VCaP (cell line): ENCODE data around the gene PMEPA1.

Experiments
- H3K27ac ChIP-seq: fragments of 450-650 bp; 2 replicates; pipeline ENCODE4 v1.5.1; 2017
- CTCF ChIP-seq: fragments of 450-650 bp; conservative IDR thresholded peaks from 2 replicates; pipeline ENCODE4 v1.5.1; 2017; ENCODE audit warnings: mild to moderate bottlenecking, moderate library complexity

The PMEPA1 gene

GRCh38 chr20:57622579-57623381 is 87.0 kb downstream of the PMEPA1 start:
- H3K27ac ChIP-seq = no peak overlapping the region
- TF ChIP-seq CTCF = peak; percentile 99

- H3K27ac ChIP-seq = no peak overlapping the region
Measured at GRCh38 chr20:57622201-57622570, 87.6 kb downstream of the PMEPA1 start.

GRCh38 chr20:57621421-57622200 is 88.2 kb downstream of the PMEPA1 start:
- no peak overlapping the region for H3K27ac ChIP-seq
- no peak for TF ChIP-seq CTCF

More at GRCh38 chr20:57622201-57622570, 87.6 kb downstream of the PMEPA1 start:
- no peak for TF ChIP-seq CTCF

- no peak for TF ChIP-seq CTCF
- no peak overlapping the region for H3K27ac ChIP-seq
Measured at GRCh38 chr20:57620999-57621398, 88.8 kb downstream of the PMEPA1 start.

GRCh38 chr20:57620274-57620990 is 89.4 kb downstream of the PMEPA1 start, which contains the start of gene ZBP1:
Gene ZBP1 (minus strand): TSS chr20:57620426. CDS start chr20:57620295, 131 bp downstream.
- no peak for TF ChIP-seq CTCF
- no peak within 1 kb of the TSS for H3K27ac ChIP-seq

GRCh38 chr20:57619051-57619831 is 90.6 kb downstream of the PMEPA1 start:
- TF ChIP-seq CTCF = no peak
- no peak overlapping the region for H3K27ac ChIP-seq
